Measurements from ENCODE around the gene CLEC16A. TPM values are rescaled to one million over a fixed set of nuclear protein-coding genes. Genes with fewer than 3 reads are reported as not detected.

The CLEC16A gene
- total RNA-seq, 1 donor from 2014 or later = 33.4 TPM

GRCh38 chr16:11050944-11051343 lies 106.6 kb downstream of the CLEC16A start:
- DNase-seq (ENCODE audit: extremely low spot score, unreplicated experiment) = no peak
- H3K27me3 Mint-ChIP-seq = no peaks in the 10 kb centered on the region
- no peak overlapping the region for H3K4me3 Mint-ChIP-seq
- TF ChIP-seq, protein P1, sequence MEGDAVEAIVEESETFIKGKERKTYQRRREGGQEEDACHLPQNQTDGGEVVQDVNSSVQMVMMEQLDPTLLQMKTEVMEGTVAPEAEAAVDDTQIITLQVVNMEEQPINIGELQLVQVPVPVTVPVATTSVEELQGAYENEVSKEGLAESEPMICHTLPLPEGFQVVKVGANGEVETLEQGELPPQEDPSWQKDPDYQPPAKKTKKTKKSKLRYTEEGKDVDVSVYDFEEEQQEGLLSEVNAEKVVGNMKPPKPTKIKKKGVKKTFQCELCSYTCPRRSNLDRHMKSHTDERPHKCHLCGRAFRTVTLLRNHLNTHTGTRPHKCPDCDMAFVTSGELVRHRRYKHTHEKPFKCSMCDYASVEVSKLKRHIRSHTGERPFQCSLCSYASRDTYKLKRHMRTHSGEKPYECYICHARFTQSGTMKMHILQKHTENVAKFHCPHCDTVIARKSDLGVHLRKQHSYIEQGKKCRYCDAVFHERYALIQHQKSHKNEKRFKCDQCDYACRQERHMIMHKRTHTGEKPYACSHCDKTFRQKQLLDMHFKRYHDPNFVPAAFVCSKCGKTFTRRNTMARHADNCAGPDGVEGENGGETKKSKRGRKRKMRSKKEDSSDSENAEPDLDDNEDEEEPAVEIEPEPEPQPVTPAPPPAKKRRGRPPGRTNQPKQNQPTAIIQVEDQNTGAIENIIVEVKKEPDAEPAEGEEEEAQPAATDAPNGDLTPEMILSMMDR (conservative IDR thresholded peaks at IDR 0.05) = no peak
- H3K27ac Mint-ChIP-seq = no peak overlapping the region
- peaks cover 37% of the 10 kb centered on the region for H3K4me1 Mint-ChIP-seq (ENCODE audit: unreplicated experiment)
- peaks cover 33% of the 10 kb centered on the region for H3K36me3 Mint-ChIP-seq
- no peaks in the 10 kb centered on the region for H3K9me3 Mint-ChIP-seq

DNA sequence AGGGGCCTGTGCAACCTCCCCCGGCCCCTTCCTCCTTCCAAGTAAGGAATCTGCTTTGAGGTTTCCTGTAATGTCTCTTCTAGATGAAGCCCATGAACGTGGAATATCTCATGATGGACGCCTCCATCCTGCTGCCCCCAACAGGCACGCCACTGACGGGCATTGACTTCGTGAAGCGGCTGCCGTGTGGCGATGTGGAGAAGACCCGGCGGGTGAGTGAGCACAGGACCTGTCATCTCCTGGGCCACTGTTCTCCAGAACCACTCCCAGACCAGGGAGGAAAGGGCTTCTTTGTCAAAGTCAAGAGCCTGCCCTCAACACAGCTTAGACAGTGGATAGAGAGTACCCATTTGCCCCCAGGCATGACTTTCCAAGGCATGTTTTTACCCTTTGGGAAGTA lies 107.1 kb downstream of the CLEC16A start:
- H3K36me3 Mint-ChIP-seq = peaks cover 33% of the 10 kb centered on the region
- no peaks in the 10 kb centered on the region for H3K27me3 Mint-ChIP-seq
- no peak overlapping the region for H3K4me3 Mint-ChIP-seq
- no peak overlapping the region for H3K27ac Mint-ChIP-seq
- TF ChIP-seq, protein P1 (conservative IDR thresholded peaks at IDR 0.05) = no peak
- H3K9me3 Mint-ChIP-seq = no peaks in the 10 kb centered on the region
- no peak for DNase-seq (ENCODE audit: extremely low spot score, unreplicated experiment)
- H3K4me1 Mint-ChIP-seq (ENCODE audit: unreplicated experiment) = peaks cover 32% of the 10 kb centered on the region

GRCh38 chr16:11051879-11052808 lies 107.8 kb downstream of the CLEC16A start:
- TF ChIP-seq, protein P1 (conservative IDR thresholded peaks at IDR 0.05) = no peak
- DNase-seq (ENCODE audit: extremely low spot score, unreplicated experiment) = no peak
- no peak overlapping the region for H3K4me3 Mint-ChIP-seq
- H3K4me1 Mint-ChIP-seq (ENCODE audit: unreplicated experiment) = peaks cover 25% of the 10 kb centered on the region
- H3K27ac Mint-ChIP-seq = no peak overlapping the region
- H3K9me3 Mint-ChIP-seq = no peaks in the 10 kb centered on the region
- peaks cover 35% of the 10 kb centered on the region for H3K36me3 Mint-ChIP-seq
- no peaks in the 10 kb centered on the region for H3K27me3 Mint-ChIP-seq

- no peaks in the 10 kb centered on the region for H3K9me3 Mint-ChIP-seq
- H3K4me1 Mint-ChIP-seq (ENCODE audit: unreplicated experiment) = peaks cover 8% of the 10 kb centered on the region
- no peak overlapping the region for H3K4me3 Mint-ChIP-seq
- H3K27ac Mint-ChIP-seq = no peak overlapping the region
- TF ChIP-seq, protein P1 (conservative IDR thresholded peaks at IDR 0.05) = no peak
- H3K36me3 Mint-ChIP-seq = peaks cover 27% of the 10 kb centered on the region
- no peaks in the 10 kb centered on the region for H3K27me3 Mint-ChIP-seq
- no peak for DNase-seq (ENCODE audit: extremely low spot score, unreplicated experiment)
Observed at GRCh38 chr16:11053916-11054460, 109.6 kb downstream of the CLEC16A start.

GRCh38 chr16:11056090-11056992 lies 112.0 kb downstream of the CLEC16A start:
- H3K27ac Mint-ChIP-seq = peak overlapping the region; percentile 9
- TF ChIP-seq, protein P1 (conservative IDR thresholded peaks at IDR 0.05) = no peak

More at GRCh38 chr16:11056090-11056992, 112.0 kb downstream of the CLEC16A start:
- no peaks in the 10 kb centered on the region for H3K27me3 Mint-ChIP-seq
- H3K4me1 Mint-ChIP-seq (ENCODE audit: unreplicated experiment) = peaks cover 8% of the 10 kb centered on the region
- H3K4me3 Mint-ChIP-seq = no peak overlapping the region
- no peak for DNase-seq (ENCODE audit: extremely low spot score, unreplicated experiment)
- H3K36me3 Mint-ChIP-seq = peaks cover 27% of the 10 kb centered on the region
- no peaks in the 10 kb centered on the region for H3K9me3 Mint-ChIP-seq

Measured in type B pancreatic cell (in vitro differentiated cells).